KMS-11 (cell line): ENCODE results near the gene TMC1.

Source experiments
- H2AFZ ChIP-seq: fragments of 200-600 bp; sonication (generic); 2 replicates; pipeline ENCODE4 v1.6.1; 2016; ENCODE audit warnings: antibody characterized with exemption, mixed run types, low read depth
- H3K27ac ChIP-seq: fragments of 200-600 bp; sonication (generic); 2 replicates; pipeline ENCODE4 v1.6.1; 2016; ENCODE audit warnings: mild to moderate bottlenecking, mixed run types
- H3K27me3 ChIP-seq: fragments of 200-600 bp; sonication (generic); 2 replicates; pipeline ENCODE4 v1.6.1; 2017; ENCODE audit warnings: mild to moderate bottlenecking, low read depth, mixed run types, moderate library complexity; ENCODE audit not compliant: insufficient read depth
- H3K36me3 ChIP-seq: fragments of 200-600 bp; sonication (generic); 2 replicates; pipeline ENCODE4 v1.6.1; 2017; ENCODE audit warnings: mild to moderate bottlenecking, mixed run types; ENCODE audit not compliant: insufficient read depth
- H3K4me1 ChIP-seq: fragments of 200-600 bp; sonication (generic); 2 replicates; pipeline ENCODE4 v1.6.1; 2016; ENCODE audit warnings: mild to moderate bottlenecking, low read depth, mixed run types; ENCODE audit not compliant: poor library complexity, severe bottlenecking
- H3K4me2 ChIP-seq: fragments of 200-600 bp; sonication (generic); 2 replicates; pipeline ENCODE4 v1.7.0; 2016; ENCODE audit warnings: mild to moderate bottlenecking, mixed run types
- H3K4me3 ChIP-seq: fragments of 200-600 bp; sonication (generic); IDR thresholded peaks from 2 replicates; pipeline ENCODE4 v1.6.1; 2017; ENCODE audit warnings: low read depth, low read length, mixed read lengths; ENCODE audit not compliant: insufficient read depth
- H3K79me2 ChIP-seq: fragments of 200-600 bp; sonication (generic); 2 replicates; pipeline ENCODE4 v1.6.1; 2016; ENCODE audit warnings: low read depth, mixed run types; ENCODE audit not compliant: insufficient read depth
- H3K9ac ChIP-seq: fragments of 200-600 bp; sonication (generic); 2 replicates; pipeline ENCODE4 v1.6.1; 2016; ENCODE audit warnings: mild to moderate bottlenecking, mixed run types
- H4K20me1 ChIP-seq: fragments of 200-600 bp; sonication (generic); 2 replicates; pipeline ENCODE4 v1.6.1; 2016; ENCODE audit warnings: mild to moderate bottlenecking, mixed run types; ENCODE audit not compliant: insufficient read depth
- CTCF ChIP-seq: fragments of 200-600 bp; sonication (generic); conservative IDR thresholded peaks from 2 replicates; pipeline ENCODE4 v1.6.1; 2017; ENCODE audit warnings: low read depth, mild to moderate bottlenecking, antibody characterized with exemption, low read length, moderate library complexity, mixed read lengths

TMC1 gene

GRCh38 chr9:72529531-72529930 lies 8.1 kb downstream of the TMC1 start:
- Histone ChIP-seq H3K27ac (no peak overlapping the region), H3K4me2 (no peak overlapping the region), H3K4me3 (no peak overlapping the region), H3K27me3 (no peaks in the 10 kb centered on the region), H3K79me2 (no peaks in the 10 kb centered on the region), H2AFZ (no peak overlapping the region), H4K20me1 (no peaks in the 10 kb centered on the region), H3K36me3 (no peaks in the 10 kb centered on the region), H3K9ac (no peak overlapping the region), H3K4me1 (no peaks in the 10 kb centered on the region)
- no peak for TF ChIP-seq CTCF

- H3K4me3 ChIP-seq = no peak overlapping the region
- H3K4me2 ChIP-seq = no peak overlapping the region
- H3K27me3 ChIP-seq = no peaks in the 10 kb centered on the region
- no peak overlapping the region for H3K27ac ChIP-seq
- H3K79me2 ChIP-seq = no peaks in the 10 kb centered on the region
- H3K9ac ChIP-seq = no peak overlapping the region
- TF ChIP-seq CTCF = no peak
- no peaks in the 10 kb centered on the region for H3K4me1 ChIP-seq
- no peak overlapping the region for H2AFZ ChIP-seq
- no peaks in the 10 kb centered on the region for H3K36me3 ChIP-seq
- H4K20me1 ChIP-seq = no peaks in the 10 kb centered on the region
Observed at GRCh38 chr9:72533322-72533721, 11.9 kb downstream of the TMC1 start.

DNA sequence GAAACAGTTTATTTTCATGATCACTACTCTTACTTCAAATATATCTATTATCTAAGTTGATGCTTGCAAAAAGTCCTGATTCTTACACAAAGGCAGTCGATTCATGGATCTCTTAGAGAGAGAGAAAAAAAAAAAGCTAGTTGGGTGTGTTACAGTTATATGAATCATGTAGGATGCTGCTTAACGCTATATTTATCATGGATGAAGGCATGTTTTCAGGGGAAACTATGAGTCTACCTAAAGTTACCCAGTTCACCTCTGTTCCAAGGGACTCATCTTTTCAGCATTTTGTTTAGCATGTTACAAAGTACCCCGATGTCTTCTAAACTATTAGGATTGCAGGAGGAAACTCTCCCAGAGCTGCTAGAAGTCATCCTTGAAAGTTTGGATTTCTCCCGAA lies 13.5 kb downstream of the TMC1 start:
- no peaks in the 10 kb centered on the region for H3K79me2 ChIP-seq
- H3K27ac ChIP-seq = no peak overlapping the region
- no peaks in the 10 kb centered on the region for H3K4me1 ChIP-seq
- TF ChIP-seq CTCF = no peak
- no peaks in the 10 kb centered on the region for H4K20me1 ChIP-seq
- H2AFZ ChIP-seq = no peak overlapping the region
- no peaks in the 10 kb centered on the region for H3K27me3 ChIP-seq
- no peak overlapping the region for H3K4me2 ChIP-seq
- no peak overlapping the region for H3K4me3 ChIP-seq
- no peaks in the 10 kb centered on the region for H3K36me3 ChIP-seq
- H3K9ac ChIP-seq = no peak overlapping the region

- H3K79me2 ChIP-seq = no peaks in the 10 kb centered on the region
- no peaks in the 10 kb centered on the region for H3K27me3 ChIP-seq
- H3K9ac ChIP-seq = no peak overlapping the region
- H3K4me2 ChIP-seq = no peak overlapping the region
- no peaks in the 10 kb centered on the region for H3K36me3 ChIP-seq
- no peaks in the 10 kb centered on the region for H3K4me1 ChIP-seq
- no peak for TF ChIP-seq CTCF
- no peak overlapping the region for H3K4me3 ChIP-seq
- H4K20me1 ChIP-seq = no peaks in the 10 kb centered on the region
- no peak overlapping the region for H2AFZ ChIP-seq
- no peak overlapping the region for H3K27ac ChIP-seq
Observed at GRCh38 chr9:72537011-72537545, 15.7 kb downstream of the TMC1 start.
